ENCODE results near the gene ADORA2A. TPM values are rescaled to one million over a fixed set of nuclear protein-coding genes. Genes with fewer than 3 reads are reported as not detected.

The ADORA2A gene
- total RNA-seq, 1 experiment from 2014 or later = 3.6 TPM

Other genes starting within 250 kb of the ADORA2A start
- 6.6 TPM for gene SUSD2, start 246.1 kb upstream of the ADORA2A start, total RNA-seq (2021; ENCODE audit: unreplicated experiment)
- 0.57 TPM for gene GGT5, start 182.5 kb upstream of the ADORA2A start, total RNA-seq (2021; ENCODE audit: unreplicated experiment)
- 40.8 TPM for gene SPECC1L, start 156.8 kb upstream of the ADORA2A start, total RNA-seq (2021; ENCODE audit: unreplicated experiment)
- gene UPB1, start 67.7 kb downstream of the ADORA2A start, total RNA-seq (2021; ENCODE audit: unreplicated experiment) = 0.27 TPM
- gene GUCD1, start 127.5 kb downstream of the ADORA2A start, total RNA-seq (2021; ENCODE audit: unreplicated experiment) = 48.7 TPM
- 144 TPM for gene SNRPD3, start 128.4 kb downstream of the ADORA2A start, total RNA-seq (2021; ENCODE audit: unreplicated experiment)
- gene LRRC75B, start 165.5 kb downstream of the ADORA2A start, total RNA-seq (2021; ENCODE audit: unreplicated experiment) = 7.9 TPM
- gene GGT1, start 175.6 kb downstream of the ADORA2A start, total RNA-seq (2021; ENCODE audit: unreplicated experiment) = 14.0 TPM